Stimulated activated naive CD4-positive, alpha-beta T cell (primary cell): Measurements from ENCODE around the gene ABCC2.
"Not testable (repeated sequence)": the region's sequence is repeated elsewhere in the genome, so short reads cannot be mapped to it uniquely, and the experiment has no call there.

Experiments
- DNase-seq, 6 experiments: peaks; one replicate each; lab custom pipeline; 2025; lab: John Stamatoyannopoulos, UW

Gene ABCC2

GRCh38 chr10:99782447-99783286 is at the start of gene ABCC2:
TSS of gene ABCC2 (plus strand) at chr10:99782640. CDS start at chr10:99782845, 205 bp downstream.
- no peak for DNase-seq

DNA sequence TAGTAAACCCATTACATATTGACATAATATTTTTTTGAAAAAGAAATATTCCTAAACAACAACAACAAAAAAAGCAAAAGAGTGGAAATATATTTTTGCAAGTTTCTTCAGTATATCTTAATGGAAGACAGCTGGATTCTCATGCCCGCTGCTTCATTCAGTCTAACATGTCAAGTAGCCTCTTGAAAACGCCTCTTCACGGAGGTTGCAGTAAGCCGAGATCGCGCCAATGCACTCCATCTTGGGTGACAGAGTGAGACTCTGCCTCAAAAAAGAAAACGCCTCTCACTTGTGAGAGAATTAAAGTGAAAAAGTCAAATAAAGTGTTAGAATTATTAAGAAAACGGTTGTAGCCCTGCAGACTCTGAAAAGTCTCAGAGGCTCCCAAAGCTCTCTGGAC is 49.1 kb upstream of the ABCC2 start:
- no peak for DNase-seq

- DNase-seq = not testable (repeated sequence)
These were observed 48.3 kb upstream of the ABCC2 start for GRCh38 chr10:99734111-99734510.

DNA sequence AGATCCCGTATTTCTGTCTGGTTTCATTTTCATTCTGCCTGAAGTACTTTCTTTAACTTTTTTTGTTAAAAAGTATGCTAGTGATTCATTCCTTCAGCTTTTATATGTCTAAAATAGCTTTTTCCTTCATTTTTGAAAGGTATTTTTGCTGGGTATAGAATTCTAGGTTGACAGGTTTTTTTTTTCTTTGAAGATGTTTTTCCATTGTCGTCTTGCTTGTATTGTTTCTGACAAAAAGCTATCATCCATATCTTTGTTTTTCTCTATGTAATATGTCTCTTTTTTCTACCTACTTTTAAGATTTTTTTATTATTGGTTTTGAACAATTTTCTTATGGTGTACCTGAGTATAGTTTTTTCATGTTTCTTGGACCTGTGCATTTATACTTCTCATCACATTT is 42.2 kb upstream of the ABCC2 start:
- DNase-seq = no peak

DNA sequence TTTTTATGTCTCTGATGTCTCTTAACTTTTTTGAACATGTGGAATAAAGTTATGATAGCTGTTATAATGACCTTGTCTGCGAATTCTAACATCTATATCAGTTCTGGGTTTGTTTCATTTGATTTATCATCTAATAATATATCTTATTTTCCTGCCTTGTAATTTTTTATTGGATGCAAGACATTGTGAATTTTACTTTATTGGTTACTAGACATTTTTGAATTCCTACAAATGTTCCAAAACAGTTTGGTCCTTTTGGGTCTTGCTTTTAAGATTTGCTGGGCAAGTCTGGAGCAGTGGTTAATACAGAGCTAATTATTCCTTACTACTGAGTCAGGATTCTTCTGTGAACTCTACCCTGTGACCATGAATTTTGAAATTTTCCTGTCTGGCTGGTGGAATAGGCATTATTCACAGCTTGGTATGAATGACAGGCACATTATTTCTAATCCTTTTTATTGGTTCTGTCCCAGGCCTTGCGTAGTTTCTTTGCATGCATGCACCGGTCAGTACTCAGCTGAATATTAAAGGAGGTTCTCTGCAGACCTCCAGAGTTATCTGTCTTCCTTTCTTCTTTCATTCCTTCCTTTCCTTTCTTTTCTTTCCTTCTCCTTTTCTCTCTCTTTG is 41.4 kb upstream of the ABCC2 start:
- no peak for DNase-seq

DNA sequence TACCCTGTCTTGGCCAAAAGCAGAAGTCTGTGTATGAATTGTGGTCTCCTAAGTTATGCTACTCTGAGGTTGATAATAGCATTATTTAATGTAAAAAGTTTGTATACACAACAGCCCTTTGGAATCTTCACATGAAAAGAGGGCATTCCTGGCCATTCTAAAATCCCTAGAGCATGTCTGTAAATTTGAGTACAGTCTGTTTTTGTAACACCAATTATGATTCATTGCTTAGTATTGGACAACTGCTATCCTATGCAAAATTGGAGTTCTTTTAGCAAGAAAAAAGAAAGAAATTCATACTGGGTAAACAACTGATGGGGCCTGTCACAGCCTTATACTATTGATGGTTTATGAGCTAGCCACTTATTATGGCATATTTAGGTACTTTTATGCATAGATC is 40.2 kb upstream of the ABCC2 start:
- no peak for DNase-seq

DNA sequence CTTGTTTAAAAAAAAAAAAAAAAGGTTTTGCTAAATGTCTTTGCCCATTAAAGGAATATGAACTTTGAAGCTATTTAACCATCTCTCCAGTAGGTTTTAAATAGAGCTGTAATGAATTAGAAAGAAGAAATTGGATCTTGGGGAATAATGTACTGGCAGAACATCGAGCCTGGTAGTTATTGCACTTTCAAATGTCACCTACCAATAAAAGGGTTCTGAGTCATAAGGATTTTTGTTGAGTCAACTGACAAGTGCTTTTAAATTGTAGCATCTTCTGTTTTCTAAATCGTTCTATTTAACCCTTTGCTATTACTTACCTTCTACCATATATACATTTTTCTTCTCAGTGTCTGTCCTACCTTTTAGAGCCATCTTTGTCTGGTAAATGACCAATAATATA is 39.7 kb upstream of the ABCC2 start:
- DNase-seq = no peak

GRCh38 chr10:99743841-99744240 is 38.6 kb upstream of the ABCC2 start:
- no peak for DNase-seq

GRCh38 chr10:99746166-99746565 is 36.3 kb upstream of the ABCC2 start:
- DNase-seq = not testable (repeated sequence)

DNA sequence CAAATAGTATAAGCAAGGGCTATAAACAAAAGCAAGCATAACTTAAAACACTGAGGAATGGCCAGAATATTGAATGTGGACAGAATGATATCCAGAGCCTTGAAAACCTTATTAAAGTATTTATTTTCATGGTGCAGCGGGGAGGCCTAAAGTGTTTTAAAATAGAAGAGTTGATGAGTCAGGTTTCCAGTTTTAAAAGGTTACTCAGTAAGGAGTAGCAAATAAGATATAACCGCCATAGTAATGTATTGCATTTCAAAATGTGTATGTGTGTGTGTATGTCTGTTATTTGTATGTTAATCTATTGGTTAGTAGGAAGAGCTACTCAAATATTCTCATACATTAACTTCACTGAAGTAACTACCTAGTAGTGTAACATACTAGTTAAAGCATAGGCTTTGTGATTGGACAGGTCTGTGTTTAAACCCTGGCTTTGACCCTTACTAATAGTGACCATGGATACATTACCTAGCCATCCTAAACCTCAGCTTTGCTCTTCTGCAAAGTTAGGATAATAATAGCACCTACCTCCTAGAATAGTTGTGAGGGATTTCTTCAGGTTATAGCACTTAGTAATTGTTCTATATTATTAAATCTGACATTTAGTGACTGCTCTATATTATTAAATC is 33.5 kb upstream of the ABCC2 start:
- no peak for DNase-seq

DNA sequence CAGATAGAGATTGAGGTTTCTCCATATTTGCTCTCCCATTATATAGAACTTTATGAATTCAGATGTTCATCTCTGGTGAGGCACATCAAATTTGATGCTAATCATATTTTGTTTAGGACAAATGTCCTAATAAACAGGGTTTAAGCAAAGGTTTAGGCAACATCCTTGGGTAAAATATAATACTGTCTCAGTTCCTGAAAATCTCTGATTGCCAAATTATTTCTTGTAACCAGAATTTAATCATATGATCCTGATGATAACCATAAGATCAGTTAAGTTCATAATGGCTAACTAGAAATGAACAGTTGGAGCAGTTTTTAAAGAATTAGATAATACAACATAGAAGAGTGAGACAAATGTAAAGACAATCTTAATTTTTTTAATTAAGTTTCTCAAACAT is 31.8 kb upstream of the ABCC2 start:
- no peak for DNase-seq

GRCh38 chr10:99754670-99755069 is 27.8 kb upstream of the ABCC2 start:
- DNase-seq = no peak

GRCh38 chr10:99756159-99756558 is 26.3 kb upstream of the ABCC2 start:
- no peak for DNase-seq

DNA sequence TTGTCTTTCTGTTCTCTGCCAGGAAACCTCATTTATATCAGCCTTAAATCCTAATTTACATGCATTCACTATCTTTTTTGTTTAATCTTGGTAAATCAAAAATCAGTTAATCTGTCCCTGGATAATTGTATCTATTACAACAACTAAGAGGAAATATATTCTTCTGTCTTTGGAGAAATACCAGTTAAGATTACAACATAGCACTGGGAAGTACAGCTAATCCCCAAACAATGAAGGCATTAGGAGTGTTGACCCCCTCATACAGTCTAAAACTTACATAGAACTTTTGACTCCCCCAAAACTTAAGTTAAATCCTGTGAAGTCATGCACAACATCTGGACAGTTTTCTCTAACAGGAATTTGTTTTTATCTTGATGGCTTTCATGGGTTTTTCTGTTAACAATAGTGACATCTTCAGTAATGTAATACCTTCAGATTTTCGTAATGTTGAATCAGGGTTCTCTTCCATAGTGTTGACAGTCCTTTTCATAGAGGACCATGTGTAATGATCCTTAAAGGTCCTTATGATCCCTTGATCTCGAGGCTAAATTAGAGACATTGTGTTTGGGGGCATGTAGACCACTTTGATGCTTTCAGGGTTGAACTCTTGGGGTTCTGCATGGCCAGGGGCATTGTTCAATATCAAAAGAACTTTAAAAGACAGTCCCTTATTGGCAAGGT is 24.1 kb upstream of the ABCC2 start:
- no peak for DNase-seq

DNA sequence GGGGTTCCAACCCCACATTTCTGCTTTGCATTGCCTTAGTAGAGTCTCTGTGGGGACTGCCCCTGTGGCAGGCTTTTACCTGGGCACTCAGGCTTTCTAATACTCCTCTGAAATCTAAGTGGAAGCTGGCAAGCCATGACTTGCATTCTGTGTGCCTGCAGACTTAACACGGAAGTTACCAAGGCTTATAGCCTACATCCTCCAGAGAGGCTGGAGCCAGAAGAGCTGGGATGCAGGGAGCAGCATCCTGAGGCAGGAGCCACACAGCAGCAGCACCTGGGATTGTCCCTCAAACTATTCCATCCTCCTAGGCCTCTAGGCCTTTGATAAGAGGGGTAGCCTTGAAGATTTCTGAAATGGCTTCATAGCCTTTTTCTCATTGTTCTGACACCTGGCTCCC is 22.1 kb upstream of the ABCC2 start:
- no peak for DNase-seq

- no peak for DNase-seq
These were observed 21.1 kb upstream of the ABCC2 start for GRCh38 chr10:99761365-99761764.

DNA sequence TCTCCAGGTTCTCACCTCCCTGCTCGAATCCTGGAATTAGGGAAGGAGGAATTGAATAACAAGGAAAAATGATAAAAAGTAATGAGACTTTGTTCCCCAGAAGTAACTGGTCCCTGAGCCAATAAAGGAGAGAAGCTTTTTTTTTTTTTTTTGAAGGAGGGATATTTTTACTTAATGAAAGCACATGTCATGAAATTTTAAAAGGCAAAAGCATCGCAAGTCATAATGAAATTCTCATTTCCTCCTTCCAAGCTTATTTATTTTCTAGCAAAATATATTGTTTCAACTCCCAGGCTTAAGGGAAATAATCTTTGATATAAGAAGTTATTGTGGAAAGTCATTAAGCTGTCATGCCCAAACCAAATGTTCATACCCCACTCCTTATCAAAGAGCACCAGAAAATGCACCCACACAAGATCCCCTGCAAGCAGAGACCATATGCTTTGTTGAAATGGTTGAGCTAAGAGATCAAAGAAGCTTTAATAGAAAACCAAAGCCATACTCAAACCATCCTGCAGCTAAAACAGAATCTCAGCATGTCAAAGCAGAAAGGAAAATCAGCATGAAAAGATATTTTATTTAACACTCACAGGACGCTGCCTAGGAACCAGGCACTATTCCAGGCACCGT is 16.7 kb upstream of the ABCC2 start:
- DNase-seq = no peak

DNA sequence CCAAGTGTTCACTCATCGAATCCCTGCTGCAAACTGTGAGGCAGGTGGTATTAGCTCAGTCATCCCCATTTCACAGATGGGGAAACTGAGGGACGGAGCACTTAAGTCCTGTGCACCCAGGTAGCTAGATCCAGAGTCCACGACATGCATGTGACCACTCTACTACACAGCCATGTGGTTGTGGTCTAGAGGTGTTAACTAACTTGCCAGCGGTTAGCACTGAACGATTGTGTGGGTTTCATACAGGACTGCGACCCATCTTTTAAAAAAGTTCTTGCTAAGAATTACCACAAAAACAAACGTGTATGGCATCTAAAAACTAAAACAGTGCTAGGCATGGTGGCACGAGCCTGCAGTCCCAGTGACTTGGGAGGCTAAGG is 16.1 kb upstream of the ABCC2 start:
- no peak for DNase-seq

DNA sequence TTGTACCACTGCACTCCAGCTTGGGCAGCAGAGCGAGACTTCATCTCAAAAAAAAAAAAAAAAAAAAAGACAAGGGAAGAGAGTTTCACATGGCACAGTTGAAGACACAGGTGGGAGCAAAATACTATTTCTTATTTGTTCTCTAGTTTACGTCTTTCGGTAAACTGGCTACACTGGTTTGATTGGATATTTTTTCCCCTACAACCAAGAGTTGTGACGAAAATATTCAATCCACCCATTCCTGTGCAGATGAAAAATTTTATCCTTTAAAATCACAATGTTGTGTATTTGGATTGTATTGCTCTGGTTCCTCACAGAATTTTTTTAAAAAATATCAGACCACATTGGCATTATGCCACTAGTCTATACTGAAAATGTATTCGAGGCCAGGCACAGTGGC is 14.5 kb upstream of the ABCC2 start:
- no peak for DNase-seq

DNA sequence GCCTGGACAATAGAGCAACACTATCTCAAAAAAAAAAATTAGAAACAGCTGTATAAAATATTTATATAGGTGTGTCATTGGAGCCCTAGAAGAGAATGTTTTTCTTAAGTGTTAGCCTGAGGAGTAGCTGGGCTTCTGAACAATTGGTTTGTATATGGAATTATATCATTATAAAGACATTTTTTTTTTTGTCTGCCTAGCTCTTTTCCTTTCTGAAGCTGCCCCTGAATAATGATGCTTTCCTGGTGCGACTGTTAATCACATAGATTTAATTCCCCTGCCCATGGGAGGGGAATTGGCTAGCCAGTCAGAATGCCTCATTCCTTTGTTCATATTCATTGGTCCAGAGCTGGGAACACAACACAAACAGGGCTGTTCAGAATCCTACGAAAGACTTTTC is 13.9 kb upstream of the ABCC2 start:
- no peak for DNase-seq

- DNase-seq = no peak
These were observed 12.7 kb upstream of the ABCC2 start for GRCh38 chr10:99769706-99770105.

DNA sequence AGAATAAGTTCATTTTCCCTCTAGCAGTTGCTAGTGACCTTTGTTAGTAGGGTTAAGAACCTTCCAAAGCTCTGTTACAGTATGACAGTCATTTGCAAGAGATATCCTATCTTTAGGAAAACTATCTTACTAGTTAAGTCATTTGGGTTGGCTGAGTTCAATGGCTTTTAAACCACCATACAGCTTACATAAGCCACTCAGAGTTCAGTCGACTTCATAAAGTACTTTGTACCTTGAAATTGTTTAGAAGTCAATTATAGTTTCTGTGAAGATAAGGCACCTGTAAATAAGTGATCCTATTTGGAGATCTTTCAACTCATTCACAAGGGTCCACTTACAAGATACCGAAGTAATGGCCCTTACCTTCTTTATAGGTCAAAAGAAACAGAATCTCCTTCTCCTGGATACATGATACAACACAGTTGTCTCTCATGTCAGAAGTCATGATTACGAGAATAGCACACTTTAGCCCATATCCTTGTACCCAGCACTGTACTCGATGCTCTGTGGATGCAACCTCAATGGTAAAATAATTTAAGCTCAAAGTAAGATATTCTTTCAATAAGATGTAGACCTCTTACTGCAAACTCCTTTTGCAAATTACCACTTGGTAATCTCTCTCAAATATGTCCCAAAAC is 11.9 kb upstream of the ABCC2 start:
- DNase-seq = no peak
